Mesendoderm (in vitro differentiated cells): Measurements from ENCODE around the gene KIAA0232.

Source experiments
- DNase-seq: peaks from one replicate; pipeline ENCODE4 v3.0.0; 2013
- H2AK5ac ChIP-seq: 2 replicates; pipeline ENCODE4 v1.6.1; 2013; ENCODE audit warnings: low read length, inconsistent platforms
- H2BK120ac ChIP-seq: 2 replicates; pipeline ENCODE4 v1.6.1; 2013; ENCODE audit warnings: low read depth, mild to moderate bottlenecking, low read length, moderate library complexity, mixed read lengths
- H2BK15ac ChIP-seq: replicated peaks from 2 replicates; pipeline ENCODE4 v1.6.1; 2013; ENCODE audit warnings: low read depth, mild to moderate bottlenecking, moderate library complexity
- H2BK5ac ChIP-seq: 2 replicates; pipeline ENCODE4 v1.6.1; 2013; ENCODE audit warnings: low read length, inconsistent platforms
- H3K18ac ChIP-seq: 2 replicates; pipeline ENCODE4 v1.6.1; 2013; ENCODE audit warnings: mild to moderate bottlenecking, low read length, mixed read lengths
- H3K23ac ChIP-seq: one replicate; pipeline ENCODE4 v1.6.1; 2013; ENCODE audit warnings: low read length
- H3K27ac ChIP-seq: 2 replicates; pipeline ENCODE4 v1.5.1; 2013; ENCODE audit warnings: low read depth, mild to moderate bottlenecking, inconsistent platforms, low read length, moderate library complexity
- H3K27me3 ChIP-seq: 2 replicates; pipeline ENCODE4 v1.6.1; 2013; ENCODE audit warnings: low read length, control low read depth, mild to moderate bottlenecking, inconsistent platforms; ENCODE audit not compliant: insufficient read depth, poor library complexity
- H3K36me3 ChIP-seq: 2 replicates; pipeline ENCODE4 v1.6.1; 2013; ENCODE audit warnings: low read length, inconsistent platforms; ENCODE audit not compliant: control insufficient read depth, insufficient read depth
- H3K4ac ChIP-seq: one replicate; pipeline ENCODE4 v1.6.1; 2013; ENCODE audit warnings: low read depth, mild to moderate bottlenecking, low read length, moderate library complexity
- H3K4me1 ChIP-seq: 2 replicates; pipeline ENCODE4 v1.6.1; 2013; ENCODE audit warnings: low read depth, low read length, inconsistent platforms; ENCODE audit not compliant: control insufficient read depth
- H3K4me2 ChIP-seq: 2 replicates; pipeline ENCODE4 v1.6.1; 2013; ENCODE audit warnings: low read length
- H3K4me3 ChIP-seq: 2 replicates; pipeline ENCODE4 v1.5.1; 2013; ENCODE audit warnings: mild to moderate bottlenecking, low read length
- H3K56ac ChIP-seq: one replicate; pipeline ENCODE4 v1.6.1; 2013; ENCODE audit warnings: low read length
- H3K79me1 ChIP-seq: 2 replicates; pipeline ENCODE4 v1.6.1; 2013; ENCODE audit warnings: low read length, inconsistent platforms
- H3K79me2 ChIP-seq: 2 replicates; pipeline ENCODE4 v1.6.1; 2013; ENCODE audit warnings: mild to moderate bottlenecking, low read length; ENCODE audit not compliant: control insufficient read depth, insufficient read depth
- H3K9ac ChIP-seq: 2 replicates; pipeline ENCODE4 v1.6.1; 2013; ENCODE audit warnings: low read length, inconsistent platforms
- H4K5ac ChIP-seq: one replicate; pipeline ENCODE4 v1.6.1; 2013; ENCODE audit warnings: low read length
- H4K8ac ChIP-seq: one replicate; pipeline ENCODE4 v1.6.1; 2013; ENCODE audit warnings: low read depth, mild to moderate bottlenecking, control low read depth, low read length, moderate library complexity
- WGBS: extraction: QIAGEN DNeasy Blood & Tissue Kit; methylation state at CpG from one replicate; pipeline ENCODE4 v1.1.7; 2013; ENCODE audit warnings: low lambda C conversion rate, missing lambda C conversion rate; ENCODE audit not compliant: insufficient coverage; ENCODE audit errors: extremely low coverage; 5-methylcytosine and 5-hydroxymethylcytosine counted together

Gene KIAA0232

DNA sequence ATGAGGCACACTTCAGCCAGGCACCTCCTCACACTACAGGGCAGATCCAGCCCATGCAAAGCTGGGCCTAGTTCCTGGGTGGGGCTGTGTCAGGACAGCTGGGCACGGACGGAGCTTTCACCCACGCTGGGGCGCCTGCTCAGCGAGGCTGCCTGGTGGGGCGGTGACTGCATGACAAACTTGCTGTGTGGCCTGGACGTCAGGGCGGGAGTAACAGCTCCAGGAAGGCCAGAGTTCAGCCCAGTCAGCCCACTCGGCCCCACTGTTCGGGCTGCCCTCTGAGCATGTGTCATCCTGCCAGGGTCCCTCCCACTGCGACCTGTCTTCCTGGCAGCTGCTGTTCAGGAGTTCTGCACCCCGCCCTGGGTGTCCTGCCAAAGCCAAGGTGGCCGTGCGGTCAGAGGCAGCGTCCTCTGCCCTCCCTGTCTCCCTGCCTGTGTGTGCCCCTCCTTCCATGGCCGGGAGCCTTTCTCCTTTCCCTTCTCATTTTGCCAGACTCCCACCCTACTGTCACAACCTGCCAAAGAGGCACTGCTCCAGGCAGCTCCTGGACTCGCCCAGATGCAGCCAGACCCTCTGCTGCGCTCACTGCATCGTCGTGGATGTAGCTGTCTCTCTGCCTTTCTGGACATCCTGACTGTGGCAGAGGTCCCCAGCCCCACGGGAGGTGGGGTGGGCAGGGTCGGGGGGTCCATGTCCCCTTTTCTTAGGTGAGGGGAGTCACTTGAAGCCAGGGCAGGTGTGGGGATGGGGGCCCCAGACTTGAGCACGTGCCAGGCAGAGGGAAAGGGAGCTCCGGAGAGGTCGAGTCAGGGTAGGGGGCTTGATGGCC, 33.0 kb upstream of the KIAA0232 start:
- no peak overlapping the region for H3K4me2 ChIP-seq
- H3K4me1 ChIP-seq = no peaks in the 10 kb centered on the region
- no peak overlapping the region for H2BK120ac ChIP-seq
- H3K9ac ChIP-seq = no peak overlapping the region
- H3K18ac ChIP-seq = no peak overlapping the region
- H4K5ac ChIP-seq = no peak overlapping the region
- H4K8ac ChIP-seq = no peak overlapping the region
- H2BK15ac ChIP-seq = no peak overlapping the region
- DNase-seq = no peak
- no peaks in the 10 kb centered on the region for H3K79me1 ChIP-seq
- H3K56ac ChIP-seq = no peak overlapping the region
- H2AK5ac ChIP-seq = no peak overlapping the region
- WGBS = no CpG with 5 or more reads among the region's 25 CpGs
- H3K4me3 ChIP-seq = no peak overlapping the region
- H3K27ac ChIP-seq = no peak overlapping the region
- no peak overlapping the region for H2BK5ac ChIP-seq
- H3K4ac ChIP-seq = no peak overlapping the region
- H3K79me2 ChIP-seq = no peaks in the 10 kb centered on the region
- H3K36me3 ChIP-seq = no peaks in the 10 kb centered on the region
- no peak overlapping the region for H3K23ac ChIP-seq
- no peaks in the 10 kb centered on the region for H3K27me3 ChIP-seq

DNA sequence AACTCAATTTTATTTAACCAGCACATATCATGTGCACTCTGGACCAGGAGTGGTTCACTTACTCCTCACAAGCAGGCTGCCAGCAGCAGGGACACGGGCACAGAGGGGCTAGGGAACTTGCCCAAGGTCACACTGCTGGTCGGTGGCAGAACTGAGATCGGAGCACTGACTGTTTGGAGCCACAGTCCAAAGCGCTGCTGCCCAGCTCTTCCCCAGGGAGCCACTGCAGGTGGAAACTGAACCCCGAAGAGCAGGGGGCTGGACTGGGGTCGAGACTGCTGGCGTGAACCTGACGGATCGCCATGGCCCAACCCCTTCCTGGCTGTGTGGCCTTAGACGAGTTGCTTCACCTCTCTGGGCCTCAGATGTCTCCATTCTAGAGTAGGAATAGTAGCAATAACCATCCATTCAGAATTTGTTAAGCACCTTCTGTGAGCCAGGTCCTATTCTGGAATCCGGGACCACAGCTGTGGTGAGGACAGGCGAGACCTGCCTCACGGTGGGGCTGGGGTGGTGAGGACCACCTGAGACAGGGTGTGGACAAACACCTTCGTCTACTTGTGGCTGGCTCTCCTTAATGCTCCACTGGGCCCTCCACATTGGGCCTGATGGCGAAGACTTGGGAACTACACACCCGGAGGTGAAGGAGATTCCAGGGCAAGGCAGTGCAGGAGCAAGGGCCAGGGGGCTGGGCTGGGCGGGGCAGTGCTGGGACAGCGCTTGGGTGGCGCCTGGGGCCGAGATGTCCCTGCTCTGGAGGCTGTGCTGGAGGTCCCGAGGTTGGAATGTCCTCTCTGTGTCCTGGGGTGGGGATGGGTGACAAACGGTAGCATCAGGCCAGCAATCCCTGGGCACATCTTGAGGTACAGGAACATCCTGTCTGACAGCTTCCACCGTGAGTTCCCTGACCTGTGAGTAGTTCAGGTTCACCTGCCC, 32.0 kb upstream of the KIAA0232 start:
- Histone ChIP-seq H3K27me3 (no peaks in the 10 kb centered on the region), H2BK15ac (no peak overlapping the region), H3K36me3 (no peaks in the 10 kb centered on the region), H4K5ac (no peak overlapping the region), H3K27ac (no peak overlapping the region), H3K79me2 (no peaks in the 10 kb centered on the region), H3K9ac (no peak overlapping the region), H3K4me1 (no peaks in the 10 kb centered on the region), H3K23ac (no peak overlapping the region), H3K4me3 (no peak overlapping the region), H3K18ac (no peak overlapping the region), H2BK120ac (no peak overlapping the region), H3K79me1 (no peaks in the 10 kb centered on the region), H3K56ac (no peak overlapping the region), H3K4ac (no peak overlapping the region), H4K8ac (no peak overlapping the region), H2BK5ac (no peak overlapping the region), H3K4me2 (no peak overlapping the region), H2AK5ac (no peak overlapping the region)
- no CpG with 5 or more reads among the region's 23 CpGs for WGBS
- no peak for DNase-seq

DNA sequence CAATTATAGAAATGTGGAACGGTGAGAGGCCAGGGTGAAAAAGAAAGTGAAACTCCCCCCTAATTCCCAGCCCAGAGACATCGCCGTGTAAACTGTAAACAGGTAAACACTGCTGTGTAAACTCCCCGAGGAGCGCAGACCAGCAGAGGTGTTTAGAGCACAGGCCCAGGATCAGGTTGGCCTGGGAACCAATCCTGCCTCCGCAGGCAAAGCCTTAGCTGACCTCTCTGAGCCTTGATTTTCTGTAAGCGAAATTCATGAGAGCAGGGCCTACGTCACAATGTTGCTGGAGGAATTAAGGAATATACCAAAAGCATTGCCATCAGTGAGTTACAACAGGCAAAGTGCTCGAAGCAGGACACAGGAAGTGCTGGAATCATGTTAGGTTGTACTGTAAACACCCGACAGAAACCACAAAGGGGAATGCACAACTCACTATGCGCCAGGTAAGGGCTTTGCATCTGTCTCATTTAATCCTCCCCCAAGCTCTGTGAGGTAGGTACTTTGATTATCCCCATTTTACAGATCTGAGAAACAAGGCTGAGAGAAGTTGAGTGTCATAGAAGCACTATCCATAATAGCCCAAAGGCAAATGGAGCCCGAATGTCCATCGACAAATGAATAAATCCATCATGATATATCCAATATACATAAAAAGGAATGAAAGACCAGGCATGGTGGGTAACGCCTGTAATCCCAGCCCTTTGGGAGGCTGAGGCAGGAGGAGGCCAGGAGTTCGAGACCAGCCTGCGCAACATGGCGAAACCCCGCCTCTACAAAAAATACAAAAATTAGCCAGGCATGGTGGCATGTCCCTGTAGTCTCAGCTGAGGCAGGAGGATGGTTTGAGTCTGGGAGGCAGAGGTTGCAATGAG, 30.7 kb upstream of the KIAA0232 start:
- peak; percentile 30 for DNase-seq
- no peak overlapping the region for H2BK120ac ChIP-seq
- no peak overlapping the region for H3K4ac ChIP-seq
- no peak overlapping the region for H3K56ac ChIP-seq
- H3K4me1 ChIP-seq = no peaks in the 10 kb centered on the region
- no peak overlapping the region for H3K4me2 ChIP-seq
- H4K5ac ChIP-seq = no peak overlapping the region
- H2BK15ac ChIP-seq = no peak overlapping the region
- H3K4me3 ChIP-seq = no peak overlapping the region
- H3K23ac ChIP-seq = no peak overlapping the region
- H2AK5ac ChIP-seq = no peak overlapping the region
- no peak overlapping the region for H3K9ac ChIP-seq
- H4K8ac ChIP-seq = no peak overlapping the region
- WGBS = no CpG with 5 or more reads among the region's 18 CpGs
- H3K27me3 ChIP-seq = no peaks in the 10 kb centered on the region
- no peaks in the 10 kb centered on the region for H3K79me2 ChIP-seq
- no peaks in the 10 kb centered on the region for H3K79me1 ChIP-seq
- H3K18ac ChIP-seq = no peak overlapping the region
- no peak overlapping the region for H3K27ac ChIP-seq
- no peak overlapping the region for H2BK5ac ChIP-seq
- no peaks in the 10 kb centered on the region for H3K36me3 ChIP-seq

DNA sequence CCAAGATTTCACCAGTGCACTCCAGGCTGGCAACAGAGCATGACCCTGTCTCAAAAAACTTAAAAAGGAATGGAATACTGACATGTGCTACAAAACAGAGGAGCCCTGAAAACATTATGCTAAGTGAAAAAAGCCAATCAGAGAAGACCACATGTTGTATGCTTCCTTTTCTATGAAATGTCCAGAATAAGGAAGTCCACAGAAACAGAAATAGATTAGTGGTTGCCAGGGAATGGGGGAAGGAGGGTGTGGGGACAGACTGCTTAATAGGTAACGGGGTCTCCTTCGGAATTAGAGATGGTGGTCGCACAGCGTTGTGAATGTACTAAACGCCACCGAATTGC, 30.1 kb upstream of the KIAA0232 start:
- no CpG with 5 or more reads among the region's 6 CpGs for WGBS
- DNase-seq = no peak

DNA sequence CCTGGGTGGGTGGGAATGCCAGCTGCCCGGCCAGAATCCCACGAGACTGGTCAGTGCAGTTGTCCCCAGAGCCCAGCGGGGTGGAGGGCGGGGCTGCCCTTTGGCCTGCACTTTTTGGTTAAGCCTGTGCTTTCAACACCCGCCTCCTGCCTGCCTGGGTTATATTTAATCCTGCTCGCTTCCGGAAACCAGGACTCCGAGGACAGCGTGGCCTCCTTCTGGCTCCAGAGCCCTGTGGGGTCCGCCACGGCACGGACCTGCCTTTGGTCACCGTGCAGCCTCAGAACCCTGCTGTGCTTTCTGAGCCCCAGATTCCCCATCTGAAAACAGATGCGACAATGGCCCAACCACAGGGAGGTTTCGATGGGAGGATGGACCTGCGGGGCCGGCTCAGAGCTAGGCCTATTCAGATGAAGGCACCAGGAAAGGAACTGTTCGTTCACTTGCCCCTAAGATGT, 29.4 kb upstream of the KIAA0232 start:
- WGBS = no CpG with 5 or more reads among the region's 18 CpGs
- no peak overlapping the region for H3K4me2 ChIP-seq
- H3K4ac ChIP-seq = no peak overlapping the region
- H3K27me3 ChIP-seq = no peaks in the 10 kb centered on the region
- no peak overlapping the region for H4K5ac ChIP-seq
- no peaks in the 10 kb centered on the region for H3K79me1 ChIP-seq
- H3K9ac ChIP-seq = no peak overlapping the region
- no peak for DNase-seq
- H2AK5ac ChIP-seq = no peak overlapping the region
- H3K56ac ChIP-seq = no peak overlapping the region
- H4K8ac ChIP-seq = no peak overlapping the region
- H2BK120ac ChIP-seq = no peak overlapping the region
- H3K4me3 ChIP-seq = no peak overlapping the region
- H3K79me2 ChIP-seq = no peaks in the 10 kb centered on the region
- H3K18ac ChIP-seq = no peak overlapping the region
- H3K4me1 ChIP-seq = no peaks in the 10 kb centered on the region
- H3K27ac ChIP-seq = no peak overlapping the region
- H2BK15ac ChIP-seq = no peak overlapping the region
- no peaks in the 10 kb centered on the region for H3K36me3 ChIP-seq
- no peak overlapping the region for H2BK5ac ChIP-seq
- H3K23ac ChIP-seq = no peak overlapping the region

More for the DNA sequence above, 30.1 kb upstream of the KIAA0232 start:
- Histone ChIP-seq H3K4me3 (no peak overlapping the region), H3K4ac (no peak overlapping the region), H3K23ac (no peak overlapping the region), H2BK5ac (no peak overlapping the region), H3K18ac (no peak overlapping the region), H2BK15ac (no peak overlapping the region), H3K27ac (no peak overlapping the region), H3K4me2 (no peak overlapping the region), H2BK120ac (no peak overlapping the region), H4K5ac (no peak overlapping the region), H3K79me1 (no peaks in the 10 kb centered on the region), H4K8ac (no peak overlapping the region), H3K4me1 (no peaks in the 10 kb centered on the region), H2AK5ac (no peak overlapping the region), H3K9ac (no peak overlapping the region), H3K36me3 (no peaks in the 10 kb centered on the region), H3K56ac (no peak overlapping the region), H3K27me3 (no peaks in the 10 kb centered on the region), H3K79me2 (no peaks in the 10 kb centered on the region)
